GM19240 (cell line): ENCODE measurements around the gene CCDC27.

Experiments
- DNase-seq: peaks from one replicate; pipeline ENCODE4 v3.0.0; 2011; ENCODE audit warnings: low spot score; ENCODE audit not compliant: insufficient read length

Gene CCDC27

DNA sequence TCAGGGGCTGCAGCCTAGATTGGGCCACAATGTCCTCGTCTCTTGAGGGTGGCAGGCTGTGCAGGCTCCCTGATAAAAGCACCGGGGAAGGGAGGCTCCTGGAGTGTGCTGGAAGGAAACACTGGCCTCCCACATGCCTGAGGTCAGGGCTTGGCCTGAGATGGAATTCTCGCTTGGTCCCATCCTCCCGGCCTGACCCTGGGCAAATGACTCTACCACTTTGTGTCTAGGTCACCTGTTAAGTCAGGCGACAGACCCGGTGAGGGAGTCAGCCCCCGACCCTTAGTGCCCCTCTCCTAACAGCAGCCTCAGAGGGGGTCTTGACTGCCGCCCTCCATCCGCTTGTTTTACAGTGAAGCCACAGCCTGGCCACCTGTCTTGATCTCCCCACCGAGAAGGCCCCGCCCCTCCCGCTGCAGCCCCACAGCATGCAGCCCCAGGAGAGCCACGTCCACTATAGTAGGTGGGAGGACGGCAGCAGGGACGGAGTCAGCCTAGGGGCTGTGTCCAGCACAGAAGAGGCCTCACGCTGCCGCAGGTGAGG lies 22.8 kb downstream of the CCDC27 start:
- no peak for DNase-seq

DNA sequence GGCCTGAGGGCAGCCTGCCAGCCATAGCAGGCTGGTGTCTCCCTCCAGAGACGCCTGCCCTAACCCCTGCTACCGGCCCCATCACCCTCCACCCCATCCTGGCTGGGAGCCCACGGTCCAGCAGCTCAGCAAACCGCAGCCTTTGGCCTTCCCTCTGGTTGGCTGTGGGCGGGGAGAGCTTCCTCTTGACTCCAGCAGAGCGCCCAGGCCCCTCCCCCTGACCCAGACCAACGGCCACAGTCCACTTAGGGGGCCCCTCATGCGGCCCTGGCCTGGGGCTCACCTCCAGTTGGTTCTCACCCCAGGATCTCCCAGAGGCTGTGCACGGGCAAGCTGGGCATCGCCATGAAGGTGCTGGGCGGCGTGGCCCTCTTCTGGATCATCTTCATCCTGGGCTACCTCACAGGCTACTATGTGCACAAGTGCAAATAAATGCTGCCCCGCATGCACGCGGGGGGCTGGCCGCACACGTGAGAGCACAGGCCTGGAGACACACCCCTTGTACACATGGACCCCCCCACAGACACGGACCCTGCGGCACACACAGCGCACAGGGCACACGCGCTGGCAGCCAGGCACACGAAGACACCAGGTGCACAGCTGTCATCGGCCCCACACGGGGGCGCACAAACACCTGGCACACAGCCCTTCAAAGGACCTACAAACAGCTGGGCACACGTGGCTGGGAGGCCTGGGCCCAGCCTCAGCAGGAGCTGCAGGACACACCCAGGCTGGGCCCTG lies 23.4 kb downstream of the CCDC27 start:
- DNase-seq, result peak; percentile 79

DNA sequence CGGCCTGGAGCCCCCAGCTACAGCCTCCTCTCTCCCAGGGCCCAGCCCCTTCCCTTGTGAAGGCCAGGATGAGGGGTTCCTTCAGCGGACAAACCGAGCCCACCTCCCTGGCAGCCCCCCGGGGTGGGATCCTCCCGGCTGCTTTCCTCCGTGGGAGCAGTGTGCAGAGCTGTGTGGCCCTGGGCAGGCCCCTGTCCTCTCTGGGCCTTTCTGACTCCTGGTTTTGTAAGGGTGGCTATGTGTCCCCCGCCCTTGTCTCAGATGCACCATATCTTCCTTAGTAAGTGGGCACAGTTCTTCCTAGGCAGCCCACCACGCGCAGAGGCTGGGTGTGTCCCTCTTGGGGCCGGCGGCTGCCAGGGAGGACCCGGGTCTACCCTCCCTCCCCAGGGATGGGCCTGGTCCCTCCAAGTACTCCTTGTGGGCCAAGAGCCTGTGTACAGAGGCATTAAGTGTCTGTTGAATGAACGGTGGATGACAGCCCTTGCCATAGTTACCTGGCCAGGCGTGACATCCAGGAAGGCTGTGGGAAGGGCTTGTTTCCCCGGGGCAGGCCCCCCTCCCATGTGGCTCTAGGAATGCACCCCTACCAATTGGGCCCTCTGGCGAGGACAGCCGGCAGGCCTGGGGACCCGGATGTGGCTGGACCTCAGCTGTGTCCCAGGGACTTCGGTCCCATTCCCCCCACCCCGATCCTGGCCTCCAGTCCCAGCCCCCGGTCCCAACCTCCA lies 24.1 kb downstream of the CCDC27 start:
- DNase-seq, result no peak

DNA sequence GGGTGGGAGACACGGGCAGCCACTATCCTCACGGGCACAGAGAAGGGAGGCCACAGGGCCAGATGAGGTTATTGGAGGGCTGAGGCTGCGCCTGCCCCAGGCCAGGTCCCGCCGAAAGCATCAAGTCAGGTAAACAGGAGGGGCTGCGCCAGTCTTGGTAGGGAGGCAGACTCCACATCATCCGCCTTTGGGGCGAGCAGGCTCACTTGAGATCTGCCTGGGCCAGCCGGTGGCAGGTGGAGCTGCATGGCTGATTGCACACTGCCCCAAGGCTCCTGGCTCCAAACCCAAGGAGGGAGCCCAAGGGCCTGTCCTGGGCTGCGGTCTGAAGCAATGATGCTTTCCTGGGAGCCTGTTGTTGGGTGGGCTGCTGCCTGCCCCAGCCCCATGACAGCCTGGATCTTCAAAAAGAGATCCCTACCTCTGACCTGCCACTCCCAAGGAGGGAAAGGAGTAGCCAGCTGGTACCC lies 24.9 kb downstream of the CCDC27 start:
- no peak for DNase-seq

DNA sequence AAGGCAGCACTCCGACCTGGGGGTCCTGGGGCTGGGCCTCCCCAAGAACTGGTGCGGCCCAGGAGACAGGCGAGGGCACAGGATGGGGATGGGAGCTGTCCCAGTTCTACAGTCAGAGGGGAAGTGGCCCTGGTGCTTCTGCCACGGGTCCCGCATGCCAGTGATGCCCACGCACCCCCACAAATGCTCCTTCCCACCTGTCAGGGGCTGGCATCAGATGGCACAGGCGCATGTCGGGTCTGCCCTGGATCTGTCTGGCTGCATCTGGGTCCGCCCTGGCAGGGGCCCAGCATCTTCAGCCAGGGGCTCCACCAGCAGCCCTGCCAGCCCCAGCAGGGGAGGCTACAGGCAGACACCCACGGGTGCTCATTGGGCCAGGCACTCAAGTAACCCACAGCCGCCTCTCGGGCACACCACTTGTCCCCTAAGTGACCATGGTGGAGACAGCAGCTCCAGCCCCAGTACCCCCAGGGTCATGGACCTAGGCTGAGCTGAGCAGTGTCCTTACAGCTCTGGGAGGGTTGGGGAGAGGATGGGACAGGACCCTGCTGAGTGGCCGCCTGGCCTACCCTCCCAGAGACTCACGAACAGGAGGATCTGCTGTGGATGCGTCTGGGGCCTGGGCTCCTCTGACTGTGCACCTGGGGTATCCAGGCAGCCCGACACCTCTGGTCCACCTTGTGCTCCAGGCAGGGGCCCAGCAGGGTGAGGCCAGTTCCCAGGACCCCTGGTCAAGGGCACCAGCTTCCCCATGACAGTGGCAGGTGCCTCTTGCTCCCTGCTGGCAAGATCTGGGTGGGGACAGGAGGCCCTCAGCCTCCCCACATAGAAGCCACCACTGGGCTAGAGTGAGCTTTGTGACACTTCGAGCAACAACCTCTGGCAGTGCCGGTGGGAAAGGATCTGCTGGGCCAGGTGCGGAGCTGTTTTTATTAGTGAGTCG lies 25.7 kb downstream of the CCDC27 start:
- DNase-seq, result no peak

DNA sequence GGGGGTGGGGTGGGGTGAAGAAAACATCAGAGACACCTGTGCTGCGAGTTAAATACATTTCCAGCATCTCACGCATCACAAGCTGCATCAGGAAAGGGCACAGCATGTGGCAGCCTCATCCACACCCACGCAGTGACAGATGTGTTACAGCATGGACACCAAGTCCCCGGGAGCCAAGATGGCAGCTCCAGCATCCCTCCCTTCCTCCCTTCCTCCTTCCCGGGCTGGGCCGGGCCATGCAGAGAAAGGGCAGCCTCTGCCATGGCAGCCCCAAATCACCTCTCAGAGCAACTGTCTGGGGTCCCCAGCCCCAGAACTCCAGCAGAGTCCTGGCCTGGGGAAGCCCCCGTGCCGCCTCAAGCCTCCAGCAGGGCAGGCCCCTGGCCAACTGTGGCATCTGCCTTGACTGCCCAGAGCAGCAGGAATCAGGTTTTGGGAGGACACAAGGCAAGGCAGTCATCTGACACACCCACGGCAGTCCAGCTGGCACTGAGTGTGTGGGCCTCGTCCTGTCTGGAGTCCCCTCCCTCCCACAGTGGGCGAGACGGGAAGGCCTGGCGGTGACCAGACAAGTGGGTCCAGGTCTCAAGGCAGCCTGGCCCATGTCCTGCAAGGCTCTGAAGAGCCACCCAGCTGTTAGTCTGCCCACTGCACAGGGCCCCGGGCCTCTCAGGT lies 26.5 kb downstream of the CCDC27 start:
- DNase-seq, result no peak

DNA sequence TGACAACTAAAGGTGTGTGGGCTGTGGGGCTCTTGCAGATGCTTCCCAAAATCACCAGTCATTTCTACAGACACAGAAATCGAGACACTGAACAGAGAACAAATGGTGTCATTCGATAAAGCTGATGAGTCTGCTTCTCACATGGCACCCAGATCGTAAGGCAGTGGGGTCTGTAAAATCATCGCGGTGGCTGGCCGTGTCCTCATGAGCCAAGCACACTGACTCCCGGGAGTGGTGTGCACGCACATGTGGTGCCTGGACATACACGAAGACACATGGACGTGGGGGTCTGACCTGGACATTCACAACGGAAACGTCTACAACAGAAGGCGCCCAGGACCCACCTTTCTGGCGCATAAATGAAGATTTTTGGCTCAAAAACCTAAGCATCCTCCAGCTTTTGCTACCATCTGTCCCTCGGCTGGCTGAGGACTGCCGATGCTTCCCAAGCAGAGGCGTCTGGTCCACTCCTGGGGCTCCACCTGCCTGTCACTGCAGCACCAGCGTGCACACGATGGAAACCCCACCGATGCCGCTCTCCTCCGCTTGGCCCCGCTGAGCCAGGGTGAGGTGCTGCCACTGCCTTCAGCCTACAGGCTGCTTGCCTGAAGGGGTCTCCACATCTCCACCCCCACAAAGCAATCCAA lies 27.1 kb downstream of the CCDC27 start:
- DNase-seq, result no peak

DNA sequence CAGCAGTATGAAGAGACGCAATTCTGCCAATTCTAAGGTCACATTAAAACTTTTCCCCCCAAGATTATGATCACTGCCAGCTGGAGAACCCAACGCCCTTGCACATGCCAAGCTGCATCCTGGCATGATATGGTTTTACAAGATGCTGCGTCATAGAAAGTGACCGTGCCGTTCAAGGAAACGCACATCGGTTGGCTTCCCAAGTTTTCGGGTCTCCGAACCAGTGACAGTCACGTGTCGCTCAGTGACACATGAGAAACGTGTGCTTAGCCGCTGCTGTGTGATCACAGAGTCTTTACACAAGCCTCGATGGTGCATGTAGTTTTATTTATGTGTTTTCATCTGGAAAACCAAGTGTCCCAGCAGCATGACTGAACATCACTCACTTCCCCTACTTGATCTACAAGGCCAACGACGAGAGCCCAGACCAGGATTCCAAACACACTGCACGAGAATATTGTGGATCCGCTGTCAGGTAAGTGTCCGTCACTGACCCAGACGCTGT lies 27.7 kb downstream of the CCDC27 start:
- no peak for DNase-seq

DNA sequence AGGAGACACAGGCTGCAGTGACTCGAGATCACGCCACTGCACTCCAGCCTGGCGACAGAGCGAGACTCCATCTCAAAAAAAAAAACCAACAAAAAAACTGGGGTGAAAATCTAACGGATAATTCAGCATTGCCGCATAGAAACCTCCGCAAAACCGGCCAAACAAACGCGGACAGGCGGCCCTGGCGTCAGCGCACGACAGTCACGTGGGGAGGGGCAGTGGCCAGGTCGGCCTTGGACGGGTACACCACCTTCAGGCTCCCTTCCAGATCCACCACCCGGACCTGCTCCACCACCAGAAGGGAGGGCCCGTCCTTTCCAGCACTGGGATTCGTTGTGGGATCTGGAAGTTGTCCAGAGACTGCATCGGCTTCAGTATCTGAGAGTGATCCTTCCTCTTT lies 28.7 kb downstream of the CCDC27 start:
- no peak for DNase-seq

DNA sequence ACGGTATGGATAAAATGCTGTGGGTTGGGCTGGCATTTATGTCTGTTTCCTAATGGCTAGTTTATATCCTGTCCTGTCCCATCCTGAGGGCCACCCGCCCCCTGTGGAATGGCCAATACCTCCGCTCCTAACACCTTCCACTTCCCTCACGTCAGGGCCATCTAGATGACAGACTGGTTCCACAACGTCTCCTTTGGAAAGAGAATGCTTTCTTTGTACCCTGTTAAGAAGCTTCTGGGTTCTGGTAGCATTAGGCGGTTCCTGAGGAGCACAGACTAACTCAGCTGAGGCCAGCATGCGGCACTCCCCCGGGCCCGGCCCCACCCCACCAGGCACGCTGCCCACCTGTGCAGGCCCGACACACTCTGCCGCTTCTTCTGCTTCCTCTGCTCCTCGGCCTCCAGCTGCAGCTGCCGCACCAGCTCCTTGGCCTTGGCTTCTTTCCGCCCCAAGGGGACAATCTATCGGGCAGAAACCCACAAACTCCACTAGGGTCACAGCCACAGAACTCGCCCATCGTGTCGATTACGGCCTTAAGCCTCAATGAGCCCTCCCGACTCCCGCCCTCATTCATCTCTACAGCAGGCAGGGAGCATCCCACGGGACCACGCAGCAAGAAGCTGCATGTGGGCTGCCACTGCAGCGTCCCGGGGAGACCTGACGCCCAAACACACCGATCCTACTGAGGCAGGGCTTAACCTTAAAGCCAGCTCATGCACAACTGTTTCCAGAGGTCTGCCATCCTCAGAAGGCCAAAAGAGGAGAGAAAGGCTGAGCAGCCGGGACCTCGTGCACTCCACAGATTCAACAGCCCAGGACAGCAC lies 31.6 kb downstream of the CCDC27 start:
- no peak for DNase-seq

DNA sequence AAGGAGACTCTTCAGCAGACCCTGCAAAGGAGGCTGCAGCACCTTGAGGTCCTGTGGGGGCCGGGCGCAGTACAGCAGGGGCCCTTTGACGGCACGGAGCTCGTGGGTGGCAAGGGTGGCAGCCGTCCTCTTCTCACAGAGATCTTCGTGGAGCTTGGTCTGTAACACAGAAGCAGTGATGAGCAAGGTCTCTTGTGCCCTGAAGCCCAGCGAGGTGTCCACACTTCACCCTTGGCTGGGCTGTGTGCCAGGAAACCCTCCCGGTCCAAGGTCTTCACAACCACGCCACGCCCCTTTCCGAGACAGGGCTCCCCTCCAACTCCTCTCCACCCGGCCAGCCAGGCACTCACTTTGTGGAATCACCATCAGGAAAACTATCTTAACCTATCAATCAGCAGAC lies 32.8 kb downstream of the CCDC27 start:
- no peak for DNase-seq

DNA sequence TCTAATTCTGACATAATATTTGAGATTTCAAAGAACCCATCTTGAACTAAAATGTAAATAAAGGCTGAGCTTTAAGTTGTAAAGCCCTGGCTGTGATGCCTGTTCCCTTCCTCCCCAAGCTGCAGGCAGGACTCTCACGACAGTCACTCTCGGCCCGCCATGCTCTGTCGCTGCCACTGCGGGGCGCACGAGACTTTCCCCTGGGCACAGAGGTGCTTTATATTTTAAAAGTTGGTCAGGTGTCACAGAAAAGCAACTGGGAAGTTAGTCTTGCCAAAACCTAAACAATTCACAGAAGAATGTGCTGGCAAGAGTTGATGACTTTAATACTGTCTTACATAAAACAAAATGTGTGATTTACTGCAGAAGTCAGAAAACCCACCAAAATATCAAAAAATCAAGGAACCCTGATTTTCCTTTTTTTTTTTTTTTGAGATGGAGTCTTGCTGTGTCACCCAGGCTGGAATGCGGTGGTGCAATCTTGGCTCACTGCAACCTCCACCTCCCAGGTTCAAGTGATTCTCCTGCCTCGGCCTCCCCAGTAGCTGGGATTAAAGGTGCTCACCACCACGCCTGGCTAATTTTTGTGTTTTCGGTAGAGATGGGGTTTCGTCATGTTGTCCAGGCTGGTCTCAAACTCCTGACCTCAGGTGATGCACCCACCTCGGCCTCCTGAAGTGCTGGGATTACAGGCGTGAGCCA lies 33.4 kb downstream of the CCDC27 start:
- no peak for DNase-seq

DNA sequence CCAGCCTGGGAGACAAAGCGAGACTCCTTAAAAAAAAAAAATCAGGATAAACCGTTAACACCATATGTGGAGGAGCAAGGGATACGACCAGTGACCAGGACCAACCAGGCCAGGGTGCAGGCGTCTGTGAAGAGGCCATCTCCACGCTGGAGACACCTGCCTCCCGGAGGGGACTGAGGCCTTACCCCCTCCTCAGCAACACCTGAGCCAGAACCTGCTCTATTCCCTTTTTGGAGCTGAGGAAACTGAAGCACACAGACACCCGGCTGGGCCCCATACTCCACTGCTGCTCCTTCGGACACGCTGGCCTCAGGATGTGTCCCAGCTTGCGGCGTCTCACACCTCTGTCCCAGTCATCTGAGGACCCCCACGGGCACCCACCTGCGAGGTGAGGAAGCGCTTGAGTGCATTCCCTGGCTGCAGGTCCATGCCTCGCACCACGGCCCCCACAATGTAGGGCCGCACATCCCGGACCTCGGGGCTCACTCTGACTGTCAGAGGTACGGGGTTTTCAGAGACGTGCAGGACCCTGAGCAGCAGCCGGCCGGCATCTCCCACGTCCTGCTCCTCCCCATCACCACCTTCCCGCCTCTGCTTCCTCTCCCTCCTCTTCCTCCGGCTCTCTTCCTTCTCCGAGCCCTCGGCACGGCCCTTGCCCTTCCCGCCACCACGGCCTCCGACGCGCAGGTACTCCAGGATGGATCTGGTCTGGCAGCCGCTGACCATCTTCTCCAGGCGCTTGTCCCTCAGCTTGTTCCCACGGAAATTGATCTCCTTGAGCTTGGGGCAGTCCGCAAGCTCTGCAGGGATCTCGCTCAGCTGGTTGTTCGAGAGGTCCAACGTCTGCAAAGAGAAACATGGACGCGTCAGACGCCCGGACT lies 34.5 kb downstream of the CCDC27 start:
- DNase-seq, result no peak

DNA sequence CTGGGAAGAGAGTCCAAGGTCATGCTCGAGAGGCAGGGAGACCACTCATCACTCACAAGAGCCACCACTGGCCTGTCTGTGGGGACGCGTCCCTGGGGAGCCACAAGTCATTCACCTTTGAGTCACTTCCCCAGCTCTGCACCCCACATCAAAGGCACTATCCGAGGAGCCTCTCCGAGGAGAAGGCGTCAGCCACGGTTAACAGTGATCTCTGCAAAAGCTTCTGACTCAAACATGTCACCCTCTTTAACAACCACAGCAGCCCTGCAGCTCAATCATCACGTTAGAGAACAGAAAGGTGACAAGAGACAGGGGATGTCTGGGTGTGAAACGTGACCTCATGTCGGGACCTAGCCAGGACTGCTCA lies 35.1 kb downstream of the CCDC27 start:
- no peak for DNase-seq

DNA sequence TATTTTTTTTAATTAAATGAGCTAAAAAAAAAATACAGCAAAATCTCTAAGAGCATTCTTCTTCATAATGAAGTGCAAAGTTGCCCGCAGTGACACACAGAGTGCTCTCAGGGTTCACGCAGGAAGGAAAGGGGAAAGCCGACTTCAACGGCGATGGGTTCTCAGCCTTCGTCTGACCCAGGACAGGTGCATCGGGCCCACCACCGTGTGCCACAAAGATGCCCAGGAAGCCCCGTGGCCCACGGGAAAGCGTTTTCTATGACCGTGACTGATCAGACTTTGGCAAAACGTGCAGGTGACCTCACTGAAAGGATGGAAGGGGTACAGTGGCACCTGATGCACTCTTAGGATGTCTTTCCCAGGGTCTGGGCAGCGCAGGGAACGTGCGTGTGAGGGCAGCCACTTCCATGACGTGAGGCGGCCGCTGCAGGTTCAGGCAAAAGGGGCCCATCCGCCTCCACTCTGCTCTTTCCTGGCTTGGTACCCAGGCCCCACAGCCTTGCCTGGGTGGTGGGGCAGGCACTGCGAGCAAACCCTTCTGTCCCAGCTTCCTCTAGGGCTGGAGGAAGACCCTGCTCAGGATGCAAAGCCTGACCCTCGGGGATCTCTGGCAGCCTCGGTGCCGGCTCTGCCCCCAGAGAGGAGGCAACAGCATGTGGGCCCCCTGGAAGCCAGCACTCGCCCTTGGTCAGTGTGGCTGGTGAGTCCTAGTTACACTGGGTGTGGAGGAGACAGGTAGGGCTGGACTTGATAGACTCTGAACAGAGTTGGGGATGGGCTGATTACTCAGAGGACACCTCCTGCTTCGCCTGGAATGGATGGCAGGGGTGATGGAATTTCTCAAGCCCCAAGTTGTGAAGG lies 35.7 kb downstream of the CCDC27 start:
- no peak for DNase-seq

DNA sequence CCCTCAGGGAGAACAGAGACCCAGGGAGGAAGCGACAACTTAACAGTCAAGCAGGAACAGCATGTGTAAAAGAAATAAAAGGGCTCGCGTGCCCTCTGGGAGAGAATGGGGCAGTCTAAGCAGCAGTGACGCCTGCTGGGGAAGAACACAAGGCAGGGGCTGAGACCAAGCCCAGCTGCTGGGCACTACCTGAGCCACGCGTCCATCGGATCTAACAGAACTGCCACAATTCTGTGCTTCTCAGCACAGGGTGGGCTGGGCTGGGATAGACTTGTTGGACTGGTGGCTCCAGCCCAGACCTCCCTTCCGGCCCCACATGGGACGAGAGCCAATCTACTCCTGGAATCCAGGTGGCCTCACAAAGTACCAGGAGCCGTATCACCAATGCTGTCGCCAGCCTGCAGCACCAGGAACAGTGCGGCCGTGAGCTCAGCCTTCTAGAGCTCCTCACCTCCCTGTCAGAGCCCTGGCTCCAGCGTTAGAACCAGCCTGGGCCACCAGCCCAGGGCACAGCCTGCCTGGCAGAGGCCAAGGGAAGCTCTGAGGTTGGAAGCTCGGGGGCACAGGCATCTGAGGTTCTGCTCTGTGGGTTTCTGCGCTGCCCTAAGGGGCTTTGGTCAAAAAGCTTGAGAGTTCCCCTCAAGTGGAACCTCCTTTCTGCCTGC lies 36.6 kb downstream of the CCDC27 start:
- DNase-seq, result no peak
